Endodermal cell (in vitro differentiated cells): ENCODE data around the gene ABHD14A. TPM values are rescaled to one million over a fixed set of nuclear protein-coding genes. Genes with fewer than 3 reads are reported as not detected.
"Not testable (repeated sequence)": the region's sequence is repeated elsewhere in the genome, so short reads cannot be mapped to it uniquely, and the experiment has no call there.

Experiments
- DNase-seq: peaks from one replicate; pipeline ENCODE4 v3.0.0-alpha.2; 2017
- H3K27ac ChIP-seq: 2 replicates; pipeline ENCODE4 v1.5.1; 2013; ENCODE audit warnings: mild to moderate bottlenecking, low read depth, low read length, moderate library complexity
- H3K27me3 ChIP-seq: 2 replicates; pipeline ENCODE4 v1.6.1; 2013; ENCODE audit warnings: mild to moderate bottlenecking, low read length, moderate library complexity; ENCODE audit not compliant: insufficient read depth, control insufficient read depth, poor library complexity, severe bottlenecking
- H3K36me3 ChIP-seq: 2 replicates; pipeline ENCODE4 v1.7.0; 2013; ENCODE audit warnings: mild to moderate bottlenecking, low read length, moderate library complexity; ENCODE audit not compliant: control insufficient read depth, insufficient read depth
- H3K4me1 ChIP-seq: one replicate; pipeline ENCODE4 v1.7.0; 2013; ENCODE audit warnings: low read length; ENCODE audit not compliant: control insufficient read depth, insufficient read depth
- H3K4me3 ChIP-seq: 2 replicates; pipeline ENCODE4 v1.5.1; 2013; ENCODE audit warnings: mild to moderate bottlenecking, low read length, moderate library complexity
- H3K9ac ChIP-seq: 2 replicates; pipeline ENCODE4 v1.6.1; 2013; ENCODE audit warnings: mild to moderate bottlenecking, low read length, moderate library complexity; ENCODE audit not compliant: poor library complexity, severe bottlenecking; ENCODE audit errors: extremely low read depth
- H3K9me3 ChIP-seq: 2 replicates; pipeline ENCODE4 v1.6.1; 2013; ENCODE audit warnings: mild to moderate bottlenecking, low read length, moderate library complexity; ENCODE audit not compliant: control insufficient read depth
- H3K27ac Mint-ChIP-seq: 2 replicates; pipeline ENCODE4 v1.8.0; 2020; ENCODE audit warnings: mixed read lengths
- H3K27me3 Mint-ChIP-seq: 2 replicates; pipeline ENCODE4 v1.8.0; 2021; ENCODE audit warnings: mild to moderate bottlenecking, mixed read lengths; ENCODE audit not compliant: insufficient read depth
- H3K36me3 Mint-ChIP-seq: 2 replicates; pipeline ENCODE4 v1.8.0; 2020; ENCODE audit warnings: low read depth, mixed read lengths
- H3K4me1 Mint-ChIP-seq: 2 replicates; pipeline ENCODE4 v1.8.0; 2020; ENCODE audit warnings: mixed read lengths
- H3K4me3 Mint-ChIP-seq: 2 replicates; pipeline ENCODE4 v1.8.0; 2020; ENCODE audit warnings: mild to moderate bottlenecking, moderate library complexity, mixed read lengths
- H3K9me3 Mint-ChIP-seq: 2 replicates; pipeline ENCODE4 v1.8.0; 2020; ENCODE audit warnings: mild to moderate bottlenecking, mixed read lengths
- WGBS, 2 experiments: methylation state at CpG; one replicate each; pipeline versions ENCODE4 v1.1.5 to v1.1.7; 2013; ENCODE audit warnings: missing lambda C conversion rate in 2 of 2, mixed read lengths in 1 of 2; ENCODE audit not compliant: insufficient coverage in 1 of 2, insufficient read length in 1 of 2; 5-methylcytosine and 5-hydroxymethylcytosine counted together
- total RNA-seq, 2 donors: library from RNA; stranded (reverse); fragmentation: NEBNext Ultra II Directional in 1 of 2; extraction: Animal tissue kit (Norgen Biotek cat#: 25700) in 1 of 2; gene quantifications; 2 replicates in 1 of 2; 3 replicates in 1 of 2; pipeline ENCODE4 v1.2.1, GENCODE V29; 2021
- TF ChIP-seq, protein P1 (sequence below): fragments of 200-600 bp; sonication (generic); conservative IDR thresholded peaks from 2 replicates; pipeline ENCODE4 v1.5.0; 2021; ENCODE audit warnings: antibody characterized with exemption, mild to moderate bottlenecking

The ABHD14A gene
- total RNA-seq, 2 donors from 2014 or later = 9.6 to 10.1 TPM

- Mint-ChIP-seq H3K27me3 (no peaks in the 10 kb centered on the region), H3K4me1 (no peaks in the 10 kb centered on the region), H3K9me3 (no peaks in the 10 kb centered on the region), H3K4me3 (no peak overlapping the region), H3K27ac (no peak overlapping the region), H3K36me3 (peaks cover 25% of the 10 kb centered on the region)
- TF ChIP-seq, protein P1, sequence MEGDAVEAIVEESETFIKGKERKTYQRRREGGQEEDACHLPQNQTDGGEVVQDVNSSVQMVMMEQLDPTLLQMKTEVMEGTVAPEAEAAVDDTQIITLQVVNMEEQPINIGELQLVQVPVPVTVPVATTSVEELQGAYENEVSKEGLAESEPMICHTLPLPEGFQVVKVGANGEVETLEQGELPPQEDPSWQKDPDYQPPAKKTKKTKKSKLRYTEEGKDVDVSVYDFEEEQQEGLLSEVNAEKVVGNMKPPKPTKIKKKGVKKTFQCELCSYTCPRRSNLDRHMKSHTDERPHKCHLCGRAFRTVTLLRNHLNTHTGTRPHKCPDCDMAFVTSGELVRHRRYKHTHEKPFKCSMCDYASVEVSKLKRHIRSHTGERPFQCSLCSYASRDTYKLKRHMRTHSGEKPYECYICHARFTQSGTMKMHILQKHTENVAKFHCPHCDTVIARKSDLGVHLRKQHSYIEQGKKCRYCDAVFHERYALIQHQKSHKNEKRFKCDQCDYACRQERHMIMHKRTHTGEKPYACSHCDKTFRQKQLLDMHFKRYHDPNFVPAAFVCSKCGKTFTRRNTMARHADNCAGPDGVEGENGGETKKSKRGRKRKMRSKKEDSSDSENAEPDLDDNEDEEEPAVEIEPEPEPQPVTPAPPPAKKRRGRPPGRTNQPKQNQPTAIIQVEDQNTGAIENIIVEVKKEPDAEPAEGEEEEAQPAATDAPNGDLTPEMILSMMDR = no peak
- Histone ChIP-seq H3K4me3 (no peak overlapping the region), H3K9me3 (no peaks in the 10 kb centered on the region), H3K4me1 (no peaks in the 10 kb centered on the region), H3K27ac (no peak overlapping the region), H3K9ac (no peak overlapping the region), H3K27me3 (no peaks in the 10 kb centered on the region), H3K36me3 (peaks cover 30% of the 10 kb centered on the region)
- no peak for DNase-seq
- 92 to 94% methylated on average over 6 to 7 of the region's 7 CpGs for WGBS, 2 experiments
Measured at GRCh38 chr3:51928438-51928837, 46.4 kb upstream of the ABHD14A start.

GRCh38 chr3:51928981-51929380 is 45.9 kb upstream of the ABHD14A start:
- not testable (repeated sequence) for H3K9ac ChIP-seq, H3K9me3 Mint-ChIP-seq, H3K4me3 Mint-ChIP-seq, H3K27ac ChIP-seq, H3K4me1 ChIP-seq, H3K4me1 Mint-ChIP-seq, H3K27me3 Mint-ChIP-seq, H3K27me3 ChIP-seq, H3K4me3 ChIP-seq, H3K27ac Mint-ChIP-seq, H3K9me3 ChIP-seq, DNase-seq
- 93 to 100% methylated on average over 2 to 3 of the region's 3 CpGs for whole genome bisulfite sequencing, 2 experiments
- peaks cover 30% of the 10 kb centered on the region for H3K36me3 Mint-ChIP-seq
- peaks cover 35% of the 10 kb centered on the region for H3K36me3 ChIP-seq

- Mint-ChIP-seq H3K4me1 (no peaks in the 10 kb centered on the region), H3K4me3 (no peak overlapping the region), H3K9me3 (no peaks in the 10 kb centered on the region), H3K27ac (no peak overlapping the region), H3K27me3 (no peaks in the 10 kb centered on the region), H3K36me3 (peaks cover 35% of the 10 kb centered on the region)
- Histone ChIP-seq H3K27me3 (no peaks in the 10 kb centered on the region), H3K36me3 (peaks cover 41% of the 10 kb centered on the region), H3K27ac (no peak overlapping the region), H3K4me1 (no peaks in the 10 kb centered on the region), H3K9ac (no peak overlapping the region), H3K9me3 (no peaks in the 10 kb centered on the region), H3K4me3 (no peak overlapping the region)
- peak; percentile 80 for DNase-seq
- WGBS, 2 experiments = 87 to 92% methylated on average over 4 to 5 of the region's 5 CpGs
- TF ChIP-seq, protein P1 = no peak
Measured at GRCh38 chr3:51929420-51930003, 45.4 kb upstream of the ABHD14A start.

GRCh38 chr3:51930439-51930838 is 44.4 kb upstream of the ABHD14A start:
- Mint-ChIP-seq H3K4me3 (no peak overlapping the region), H3K27me3 (no peaks in the 10 kb centered on the region), H3K4me1 (no peaks in the 10 kb centered on the region), H3K36me3 (peaks cover 45% of the 10 kb centered on the region), H3K9me3 (no peaks in the 10 kb centered on the region), H3K27ac (no peak overlapping the region)
- Histone ChIP-seq H3K9me3 (no peaks in the 10 kb centered on the region), H3K4me3 (no peak overlapping the region), H3K27me3 (no peaks in the 10 kb centered on the region), H3K4me1 (no peaks in the 10 kb centered on the region), H3K27ac (no peak overlapping the region), H3K9ac (no peak overlapping the region), H3K36me3 (peaks cover 50% of the 10 kb centered on the region)
- TF ChIP-seq, protein P1 = no peak
- DNase-seq = no peak
- WGBS, 2 experiments = 86 to 89% methylated on average over 1 of the region's 1 CpG
